ENCODE measurements around the gene LAMA3.

DNA sequence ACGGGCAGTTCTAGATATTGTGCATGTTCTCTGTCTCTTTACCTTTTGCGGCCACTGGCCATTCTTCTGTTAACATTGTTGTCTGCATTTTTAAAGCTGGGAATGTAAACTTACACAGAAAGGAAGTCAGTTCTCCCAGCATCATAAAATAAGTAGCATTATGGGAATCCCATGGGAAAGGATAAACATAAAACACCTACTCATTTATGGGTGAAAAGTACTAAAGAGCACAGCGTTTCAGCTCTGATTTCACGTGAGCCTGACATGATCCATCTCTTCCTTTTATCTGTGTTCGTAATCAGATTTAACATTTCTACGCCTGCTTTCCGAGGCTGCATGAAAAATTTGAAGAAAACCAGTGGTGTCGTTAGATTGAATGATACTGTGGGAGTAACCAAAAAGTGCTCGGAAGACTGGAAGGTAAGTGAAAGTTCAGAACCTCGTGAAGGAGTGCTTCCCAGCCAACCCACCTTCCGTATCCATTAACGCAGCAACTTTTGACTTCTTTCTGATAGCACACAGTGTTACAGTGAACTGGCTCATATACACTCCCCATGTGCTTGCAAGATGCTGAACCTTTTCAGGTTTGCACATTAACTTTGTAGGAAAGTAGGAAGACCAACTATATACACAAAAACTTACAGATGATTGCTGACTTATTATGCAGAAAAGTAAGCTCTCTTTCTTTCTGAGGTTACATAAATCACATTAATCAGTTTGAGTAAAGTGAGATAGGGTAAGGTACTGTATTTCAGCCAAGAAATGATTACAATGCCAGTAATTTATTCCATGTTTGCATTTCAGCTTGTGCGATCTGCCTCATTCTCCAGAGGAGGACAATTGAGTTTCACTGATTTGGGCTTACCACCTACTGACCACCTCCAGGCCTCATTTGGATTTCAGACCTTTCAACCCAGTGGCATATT, 238.8 kb downstream of the LAMA3 start:
- TF ChIP-seq POLR2AphosphoS5 (IDR thresholded peaks at IDR 0.05) (no peak), POLR2A (IDR thresholded peaks at IDR 0.05) (no peak)
- TF ChIP-seq, protein P1, sequence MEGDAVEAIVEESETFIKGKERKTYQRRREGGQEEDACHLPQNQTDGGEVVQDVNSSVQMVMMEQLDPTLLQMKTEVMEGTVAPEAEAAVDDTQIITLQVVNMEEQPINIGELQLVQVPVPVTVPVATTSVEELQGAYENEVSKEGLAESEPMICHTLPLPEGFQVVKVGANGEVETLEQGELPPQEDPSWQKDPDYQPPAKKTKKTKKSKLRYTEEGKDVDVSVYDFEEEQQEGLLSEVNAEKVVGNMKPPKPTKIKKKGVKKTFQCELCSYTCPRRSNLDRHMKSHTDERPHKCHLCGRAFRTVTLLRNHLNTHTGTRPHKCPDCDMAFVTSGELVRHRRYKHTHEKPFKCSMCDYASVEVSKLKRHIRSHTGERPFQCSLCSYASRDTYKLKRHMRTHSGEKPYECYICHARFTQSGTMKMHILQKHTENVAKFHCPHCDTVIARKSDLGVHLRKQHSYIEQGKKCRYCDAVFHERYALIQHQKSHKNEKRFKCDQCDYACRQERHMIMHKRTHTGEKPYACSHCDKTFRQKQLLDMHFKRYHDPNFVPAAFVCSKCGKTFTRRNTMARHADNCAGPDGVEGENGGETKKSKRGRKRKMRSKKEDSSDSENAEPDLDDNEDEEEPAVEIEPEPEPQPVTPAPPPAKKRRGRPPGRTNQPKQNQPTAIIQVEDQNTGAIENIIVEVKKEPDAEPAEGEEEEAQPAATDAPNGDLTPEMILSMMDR (IDR thresholded peaks at IDR 0.05 in 8 of 11, conservative IDR thresholded peaks at IDR 0.05 in 3 of 11): no peak

Measured in spleen (tissue), 7 donors.